BE2C (cell line): ENCODE measurements around the gene ZBBX.

Experiments
- DNase-seq: peaks from one replicate; pipeline ENCODE4 v3.0.0-alpha.2; 2020
- H3K27me3 ChIP-seq: fragments of 250-450 bp; sonication (Bioruptor Pico); 2 replicates; pipeline ENCODE4 v1.5.1; 2020; ENCODE audit warnings: mild to moderate bottlenecking
- H3K36me3 ChIP-seq: fragments of 250-450 bp; sonication (Bioruptor Pico); 2 replicates; pipeline ENCODE4 v1.5.1; 2020; ENCODE audit warnings: mild to moderate bottlenecking
- H3K4me1 ChIP-seq: fragments of 250-450 bp; sonication (Bioruptor Pico); 2 replicates; pipeline ENCODE4 v1.5.1; 2020
- H3K4me3 ChIP-seq: 2 replicates; pipeline ENCODE4 v1.5.1; 2011; ENCODE audit warnings: low read depth, low read length
- H3K9me3 ChIP-seq: fragments of 250-450 bp; sonication (Bioruptor Pico); 2 replicates; pipeline ENCODE4 v1.5.1; 2020
- TF ChIP-seq, protein P1 (sequence below): IDR thresholded peaks from 2 replicates; pipeline ENCODE4 v1.5.1; 2012; ENCODE audit warnings: mild to moderate bottlenecking, low read depth, low read length

Gene ZBBX

DNA sequence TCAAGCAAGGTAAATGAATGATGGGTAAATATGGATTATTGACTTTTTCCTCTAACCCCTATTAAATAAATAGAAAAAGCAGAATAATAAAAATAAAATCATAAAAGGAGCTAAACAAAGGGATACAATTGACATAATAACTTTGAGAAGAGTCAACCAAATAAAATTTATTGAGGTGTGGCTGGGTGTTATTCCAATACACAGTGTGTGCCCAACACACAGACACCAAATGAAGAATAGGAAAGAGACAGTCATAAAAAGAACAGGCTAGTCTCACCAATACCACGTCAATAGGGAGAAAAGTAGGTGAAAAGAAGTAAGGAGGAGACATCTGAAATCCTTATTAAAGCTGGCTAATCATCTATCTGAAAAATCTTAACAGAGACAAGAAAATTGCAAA, 127.1 kb downstream of the ZBBX start:
- DNase-seq = no peak
- TF ChIP-seq, protein P1, sequence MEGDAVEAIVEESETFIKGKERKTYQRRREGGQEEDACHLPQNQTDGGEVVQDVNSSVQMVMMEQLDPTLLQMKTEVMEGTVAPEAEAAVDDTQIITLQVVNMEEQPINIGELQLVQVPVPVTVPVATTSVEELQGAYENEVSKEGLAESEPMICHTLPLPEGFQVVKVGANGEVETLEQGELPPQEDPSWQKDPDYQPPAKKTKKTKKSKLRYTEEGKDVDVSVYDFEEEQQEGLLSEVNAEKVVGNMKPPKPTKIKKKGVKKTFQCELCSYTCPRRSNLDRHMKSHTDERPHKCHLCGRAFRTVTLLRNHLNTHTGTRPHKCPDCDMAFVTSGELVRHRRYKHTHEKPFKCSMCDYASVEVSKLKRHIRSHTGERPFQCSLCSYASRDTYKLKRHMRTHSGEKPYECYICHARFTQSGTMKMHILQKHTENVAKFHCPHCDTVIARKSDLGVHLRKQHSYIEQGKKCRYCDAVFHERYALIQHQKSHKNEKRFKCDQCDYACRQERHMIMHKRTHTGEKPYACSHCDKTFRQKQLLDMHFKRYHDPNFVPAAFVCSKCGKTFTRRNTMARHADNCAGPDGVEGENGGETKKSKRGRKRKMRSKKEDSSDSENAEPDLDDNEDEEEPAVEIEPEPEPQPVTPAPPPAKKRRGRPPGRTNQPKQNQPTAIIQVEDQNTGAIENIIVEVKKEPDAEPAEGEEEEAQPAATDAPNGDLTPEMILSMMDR = no peak
- H3K9me3 ChIP-seq = no peaks in the 10 kb centered on the region

DNA sequence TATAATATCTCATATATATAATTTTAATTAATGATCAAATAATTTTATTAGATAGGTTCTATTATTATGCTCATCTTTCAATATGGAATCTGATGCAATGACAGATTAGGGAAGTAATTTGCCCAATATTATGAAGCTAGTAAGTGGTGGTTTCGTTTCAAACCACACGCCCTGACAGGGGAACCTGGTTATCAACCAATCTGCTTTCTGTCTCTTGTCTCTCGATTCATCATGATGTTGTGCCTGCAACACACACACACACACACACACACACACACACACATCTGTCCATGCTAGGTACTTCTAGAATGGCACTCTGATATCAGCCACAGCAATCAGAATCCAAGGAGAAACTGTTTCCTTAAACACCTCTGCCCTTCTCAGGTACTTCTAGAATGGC, 128.4 kb downstream of the ZBBX start:
- H3K27me3 ChIP-seq = no peaks in the 10 kb centered on the region
- no peaks in the 10 kb centered on the region for H3K9me3 ChIP-seq
- no peaks in the 10 kb centered on the region for H3K4me1 ChIP-seq
- DNase-seq = no peak
- TF ChIP-seq, protein P1 = no peak
- H3K36me3 ChIP-seq = no peaks in the 10 kb centered on the region
- H3K4me3 ChIP-seq = no peak overlapping the region

More for the DNA sequence above, 127.1 kb downstream of the ZBBX start:
- Histone ChIP-seq H3K4me1 (no peaks in the 10 kb centered on the region), H3K36me3 (no peaks in the 10 kb centered on the region), H3K27me3 (no peaks in the 10 kb centered on the region), H3K4me3 (no peak overlapping the region)

DNA sequence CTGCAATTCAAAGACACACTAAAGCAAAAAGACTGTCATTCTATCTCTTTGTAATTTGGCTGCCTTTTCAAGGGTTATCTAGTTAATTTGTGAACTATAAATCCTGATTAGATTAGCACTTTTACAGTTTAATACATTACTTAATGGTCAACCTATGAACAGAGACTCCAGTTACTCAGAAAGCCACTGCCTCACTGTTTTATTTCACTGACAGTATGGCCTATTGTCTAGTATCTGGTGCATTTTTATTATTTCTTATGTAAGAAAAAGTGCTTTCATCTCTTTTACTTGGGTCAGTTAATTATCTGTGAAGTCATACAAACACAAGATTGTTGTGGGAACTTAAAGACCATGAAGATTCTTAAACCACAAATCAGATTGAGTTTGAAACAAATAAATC, 133.8 kb downstream of the ZBBX start:
- Histone ChIP-seq H3K9me3 (no peaks in the 10 kb centered on the region), H3K27me3 (no peaks in the 10 kb centered on the region), H3K36me3 (no peaks in the 10 kb centered on the region), H3K4me1 (no peaks in the 10 kb centered on the region), H3K4me3 (no peak overlapping the region)
- TF ChIP-seq, protein P1 = no peak
- no peak for DNase-seq

DNA sequence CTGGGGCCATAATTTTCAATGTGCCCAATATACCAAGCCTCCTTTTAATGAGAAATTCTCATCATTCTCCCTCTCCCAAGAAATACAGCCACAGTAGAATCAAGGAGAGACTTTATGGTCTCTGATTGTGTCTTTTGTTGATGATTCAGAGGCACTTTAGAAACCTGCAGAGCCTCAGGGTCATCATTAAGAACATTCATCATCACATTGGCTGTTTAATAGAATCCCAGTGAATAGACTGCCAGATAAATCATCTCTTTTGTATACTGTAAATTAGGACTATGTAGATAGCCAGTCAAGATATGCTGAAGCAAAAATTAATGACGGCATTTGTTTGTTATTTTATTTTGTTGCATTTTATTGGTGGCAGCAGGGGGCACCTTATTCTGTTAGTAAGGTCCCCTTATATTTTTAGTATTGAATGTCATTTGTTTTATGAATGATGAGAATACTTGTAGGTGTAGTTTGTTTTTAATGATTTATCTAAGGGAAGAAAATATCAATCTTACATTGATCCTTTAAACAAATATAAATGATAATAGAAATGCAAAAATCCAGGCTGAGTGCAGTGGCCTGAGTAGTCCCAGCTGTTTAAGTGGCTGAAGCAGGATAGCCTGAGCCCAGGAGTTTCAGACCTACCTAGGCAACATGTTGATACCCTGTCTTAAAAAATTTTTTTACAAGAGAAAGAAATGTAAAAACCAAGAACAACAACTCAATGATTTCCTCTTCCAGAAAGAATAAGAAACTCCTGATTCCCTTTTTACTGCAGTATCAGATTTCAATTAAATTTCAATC, 138.8 kb downstream of the ZBBX start:
- Histone ChIP-seq H3K27me3 (no peaks in the 10 kb centered on the region), H3K4me3 (no peak overlapping the region), H3K9me3 (no peaks in the 10 kb centered on the region), H3K36me3 (no peaks in the 10 kb centered on the region), H3K4me1 (no peaks in the 10 kb centered on the region)
- DNase-seq = no peak
- TF ChIP-seq, protein P1 = no peak

DNA sequence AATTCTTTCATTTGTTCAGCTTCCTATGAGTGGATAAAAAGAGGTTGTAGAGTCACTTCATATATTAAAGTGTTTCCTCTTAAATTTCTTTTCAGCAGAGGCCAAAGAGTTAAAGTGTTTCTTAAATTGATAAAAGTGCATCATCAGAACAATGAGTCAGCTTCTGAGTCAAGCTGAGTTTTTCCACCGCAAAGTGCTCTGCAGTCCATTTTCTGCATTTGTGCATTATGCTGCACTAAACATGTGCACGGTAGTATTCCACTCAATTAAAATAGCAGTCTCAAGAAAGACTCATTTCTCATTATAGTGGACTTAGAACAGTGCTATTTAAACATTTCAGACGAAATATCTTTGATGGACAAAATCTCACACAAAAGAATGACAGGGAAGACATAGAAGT, 152.0 kb downstream of the ZBBX start:
- H3K9me3 ChIP-seq = no peaks in the 10 kb centered on the region
- DNase-seq = no peak
- no peaks in the 10 kb centered on the region for H3K4me1 ChIP-seq
- no peaks in the 10 kb centered on the region for H3K27me3 ChIP-seq
- TF ChIP-seq, protein P1 = no peak
- no peak overlapping the region for H3K4me3 ChIP-seq
- H3K36me3 ChIP-seq = no peaks in the 10 kb centered on the region

DNA sequence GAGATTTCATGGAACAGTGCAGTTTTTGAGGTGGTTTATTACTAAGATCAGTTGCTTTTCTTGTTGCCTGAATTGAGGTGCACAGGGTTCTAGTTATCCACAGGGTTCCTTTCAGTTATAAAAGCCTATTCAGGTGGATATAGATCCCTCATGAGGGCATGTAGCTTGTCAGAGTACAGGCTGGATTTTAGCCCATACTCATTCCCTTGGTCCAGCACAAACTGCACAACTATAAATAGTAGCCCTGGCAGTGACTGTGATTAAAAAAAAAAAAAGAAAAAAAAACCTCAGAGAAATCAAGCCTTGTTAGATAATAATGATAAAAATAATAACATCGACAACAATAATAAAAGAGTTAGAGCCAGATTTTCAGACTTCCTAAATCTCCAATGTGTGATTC, 154.3 kb downstream of the ZBBX start:
- Histone ChIP-seq H3K4me3 (no peak overlapping the region), H3K9me3 (no peaks in the 10 kb centered on the region), H3K27me3 (no peaks in the 10 kb centered on the region), H3K4me1 (no peaks in the 10 kb centered on the region), H3K36me3 (no peaks in the 10 kb centered on the region)
- TF ChIP-seq, protein P1 = no peak
- DNase-seq = no peak
